ENCODE measurements around the gene APOBEC3B.

APOBEC3B gene

GRCh38 chr22:38948181-38948940 lies 33.8 kb upstream of the APOBEC3B start:
- no peak for DNase-seq (ENCODE audit: extremely low read depth, insufficient read length)
- H3K36me3 ChIP-seq (ENCODE audit: control insufficient read depth, insufficient read depth, low read length), result no peaks in the 10 kb centered on the region
- TF ChIP-seq CTCF (IDR thresholded peaks at IDR 0.05; ENCODE audit: insufficient read depth, low read length, poor library complexity, severe bottlenecking), result no peak
- no peaks in the 10 kb centered on the region for H3K27me3 ChIP-seq (replicated peaks; ENCODE audit: control insufficient read depth, insufficient read depth, low read length)
- H3K4me3 ChIP-seq (replicated peaks; ENCODE audit: low read depth, low read length), result no peak overlapping the region

- no peak for TF ChIP-seq CTCF (IDR thresholded peaks at IDR 0.05; ENCODE audit: insufficient read depth, low read length, poor library complexity, severe bottlenecking)
- no peak overlapping the region for H3K4me3 ChIP-seq (replicated peaks; ENCODE audit: low read depth, low read length)
- no peak for DNase-seq (ENCODE audit: extremely low read depth, insufficient read length)
- no peaks in the 10 kb centered on the region for H3K36me3 ChIP-seq (ENCODE audit: control insufficient read depth, insufficient read depth, low read length)
- no peaks in the 10 kb centered on the region for H3K27me3 ChIP-seq (replicated peaks; ENCODE audit: control insufficient read depth, insufficient read depth, low read length)
Measured at GRCh38 chr22:38949889-38950405, 32.2 kb upstream of the APOBEC3B start.

GRCh38 chr22:38950527-38951295 lies 31.4 kb upstream of the APOBEC3B start:
- TF ChIP-seq CTCF (IDR thresholded peaks at IDR 0.05; ENCODE audit: insufficient read depth, low read length, poor library complexity, severe bottlenecking), result no peak
- Histone ChIP-seq H3K27me3 (replicated peaks; ENCODE audit: control insufficient read depth, insufficient read depth, low read length) (no peaks in the 10 kb centered on the region), H3K36me3 (ENCODE audit: control insufficient read depth, insufficient read depth, low read length) (no peaks in the 10 kb centered on the region), H3K4me3 (replicated peaks; ENCODE audit: low read depth, low read length) (no peak overlapping the region)
- DNase-seq (ENCODE audit: extremely low read depth, insufficient read length), result no peak

- no peak for DNase-seq (ENCODE audit: extremely low read depth, insufficient read length)
- Histone ChIP-seq H3K36me3 (ENCODE audit: control insufficient read depth, insufficient read depth, low read length) (no peaks in the 10 kb centered on the region), H3K27me3 (replicated peaks; ENCODE audit: control insufficient read depth, insufficient read depth, low read length) (no peaks in the 10 kb centered on the region), H3K4me3 (replicated peaks; ENCODE audit: low read depth, low read length) (no peak overlapping the region)
- TF ChIP-seq CTCF (IDR thresholded peaks at IDR 0.05; ENCODE audit: insufficient read depth, low read length, poor library complexity, severe bottlenecking), result no peak
Measured at GRCh38 chr22:38951734-38952133, 30.4 kb upstream of the APOBEC3B start.

- DNase-seq (ENCODE audit: extremely low read depth, insufficient read length), result no peak
- H3K36me3 ChIP-seq (ENCODE audit: control insufficient read depth, insufficient read depth, low read length), result no peaks in the 10 kb centered on the region
- TF ChIP-seq CTCF (IDR thresholded peaks at IDR 0.05; ENCODE audit: insufficient read depth, low read length, poor library complexity, severe bottlenecking), result no peak
- no peak overlapping the region for H3K4me3 ChIP-seq (replicated peaks; ENCODE audit: low read depth, low read length)
- no peaks in the 10 kb centered on the region for H3K27me3 ChIP-seq (replicated peaks; ENCODE audit: control insufficient read depth, insufficient read depth, low read length)
Measured at GRCh38 chr22:38952281-38952993, 29.7 kb upstream of the APOBEC3B start.

All from GM06990 (cell line).